ENCODE data around the gene ANXA11. TPM values are rescaled to one million over a fixed set of nuclear protein-coding genes. Genes with fewer than 3 reads are reported as not detected.
"Not testable (repeated sequence)": the region's sequence is repeated elsewhere in the genome, so short reads cannot be mapped to it uniquely, and the experiment has no call there.

The ANXA11 gene
- total and polyA plus RNA-seq, 2 of the 8 experiments (the other 6 are each of a cell fraction or from before 2014, with no cell fraction given): 40.5 to 84.9 TPM

DNA sequence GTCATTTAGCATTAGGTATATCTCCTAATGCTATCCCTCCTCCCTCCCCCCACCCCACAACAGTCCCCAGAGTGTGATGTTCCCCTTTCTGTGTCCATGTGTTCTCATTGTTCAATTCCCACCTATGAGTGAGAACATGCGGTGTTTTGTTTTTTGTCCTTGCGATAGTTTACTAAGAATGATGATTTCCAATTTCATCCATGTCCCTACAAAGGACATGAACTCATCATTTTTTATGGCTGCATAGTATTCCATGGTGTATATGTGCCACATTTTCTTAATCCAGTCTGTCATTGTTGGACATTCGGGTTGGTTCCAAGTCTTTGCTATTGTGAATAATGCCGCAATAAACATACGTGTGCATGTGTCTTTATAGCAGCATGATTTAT, 17.7 kb upstream of the ANXA11 start:
- H3K27ac ChIP-seq (ENCODE audit: low read depth, low read length); H3K18ac ChIP-seq (ENCODE audit: extremely low read depth, low read length); H3K27me3 ChIP-seq (replicated peaks in 1 of 4; ENCODE audit: control insufficient read depth in 3 of 4, extremely low read depth in 1 of 4, insufficient read depth in 3 of 4, low read length in 3 of 4); FAIRE-seq; H3K9me3 ChIP-seq (ENCODE audit: insufficient read depth in 2 of 2, low read depth in 1 of 2, low read length in 1 of 2); H3K4me1 ChIP-seq (replicated peaks in 1 of 4; ENCODE audit: control insufficient read depth in 3 of 4, insufficient read depth in 4 of 4, low read length in 3 of 4); H3K9ac ChIP-seq (replicated peaks in 1 of 4; ENCODE audit: extremely low read depth in 1 of 4, low read depth in 3 of 4, low read length in 3 of 4); H2AFZ ChIP-seq (ENCODE audit: low read length); POLR2A ChIA-PET (ENCODE audit: partially characterized antibody); H3K79me1 ChIP-seq (ENCODE audit: low read depth, low read length); H3K56ac ChIP-seq (replicated peaks; ENCODE audit: insufficient read length, low read depth, low read length); H4K8ac ChIP-seq (ENCODE audit: extremely low read depth, insufficient read depth, low read length); DNase-seq (ENCODE audit: low read depth in 1 of 2, low spot score in 2 of 2); H3K23ac ChIP-seq (ENCODE audit: insufficient read length); H3K79me2 ChIP-seq (ENCODE audit: control insufficient read depth in 1 of 2, insufficient read depth in 2 of 2, low read length in 2 of 2); H3K4me2 ChIP-seq (ENCODE audit: insufficient read depth in 1 of 2, low read depth in 2 of 2, low read length in 2 of 2); H2BK20ac ChIP-seq (ENCODE audit: low read length); H3K36me3 ChIP-seq (ENCODE audit: control insufficient read depth in 2 of 4, insufficient read depth in 4 of 4, low read length in 3 of 4); H3K4ac ChIP-seq (replicated peaks; ENCODE audit: insufficient read length, low read depth, low read length); H4K5ac ChIP-seq (ENCODE audit: insufficient read length, low read depth, low read length); H2BK12ac ChIP-seq (ENCODE audit: low read depth, low read length); H2BK15ac ChIP-seq (ENCODE audit: low read length); H4K91ac ChIP-seq (replicated peaks; ENCODE audit: insufficient read length, low read length); H3K14ac ChIP-seq (ENCODE audit: insufficient read length); H3K4me3 ChIP-seq (ENCODE audit: extremely low read depth in 1 of 4, insufficient read depth in 2 of 4, low read depth in 3 of 4, low read length in 4 of 4); H2BK5ac ChIP-seq (ENCODE audit: low read depth, low read length); H2BK120ac ChIP-seq (replicated peaks; ENCODE audit: low read depth, low read length); H3K23me2 ChIP-seq (ENCODE audit: low read depth, low read length); H2AK5ac ChIP-seq (ENCODE audit: low read depth, low read length); H4K20me1 ChIP-seq (replicated peaks in 1 of 2; ENCODE audit: control insufficient read depth in 1 of 2, insufficient read depth in 2 of 2, low read length in 2 of 2): not testable (repeated sequence)
- WGBS, 2 experiments (ENCODE audit: extremely low coverage in 1 of 2, insufficient coverage in 1 of 2, insufficient read length in 1 of 2, insufficient replicate concordance in 2 of 2, low coverage in 1 of 2, low lambda C conversion rate in 2 of 2, missing lambda C conversion rate in 1 of 2): 81% methylated on average over 2 of the region's 5 CpGs; no CpG with 5 or more reads in 1 of the 2 experiments
- CTCF ChIA-PET (ENCODE audit: partially characterized antibody): interaction anchor here (0.7 to 3.8 kb wide), 20 partner anchors 19 to 684 kb away, joined by 3 to 75 read pairs (median 7); no protein-coding TSS in a partner anchor

DNA sequence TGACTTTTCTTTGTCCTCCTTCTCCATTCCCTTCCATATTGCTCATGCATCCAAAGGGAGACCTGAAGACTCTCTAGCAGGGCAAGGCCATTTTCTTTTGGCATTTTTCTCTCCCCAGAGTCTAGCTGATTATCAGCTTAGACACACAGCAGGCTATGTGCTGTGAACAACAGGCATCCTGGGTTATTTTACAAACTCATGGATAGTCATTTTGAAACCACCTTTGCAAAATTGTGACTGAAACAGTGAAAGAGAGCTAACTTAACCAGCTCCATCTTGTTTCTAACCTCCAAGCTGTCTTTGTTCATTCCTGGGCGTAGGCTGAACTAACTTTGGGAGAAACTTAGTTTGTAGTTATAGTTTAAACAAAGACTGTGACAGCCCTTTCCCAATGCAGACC, 13.5 kb upstream of the ANXA11 start:
- not testable (repeated sequence) for H2AK5ac ChIP-seq (ENCODE audit: low read depth, low read length); H3K23me2 ChIP-seq (ENCODE audit: low read depth, low read length); H4K8ac ChIP-seq (ENCODE audit: extremely low read depth, insufficient read depth, low read length); H3K79me1 ChIP-seq (ENCODE audit: low read depth, low read length); H3K36me3 ChIP-seq (ENCODE audit: control insufficient read depth in 2 of 4, insufficient read depth in 4 of 4, low read length in 3 of 4); H4K5ac ChIP-seq (ENCODE audit: insufficient read length, low read depth, low read length); H2BK5ac ChIP-seq (ENCODE audit: low read depth, low read length); H3K4ac ChIP-seq (replicated peaks; ENCODE audit: insufficient read length, low read depth, low read length); H2BK12ac ChIP-seq (ENCODE audit: low read depth, low read length); H3K23ac ChIP-seq (ENCODE audit: insufficient read length); H4K91ac ChIP-seq (replicated peaks; ENCODE audit: insufficient read length, low read length); H3K56ac ChIP-seq (replicated peaks; ENCODE audit: insufficient read length, low read depth, low read length); H3K9me3 ChIP-seq (ENCODE audit: insufficient read depth in 2 of 2, low read depth in 1 of 2, low read length in 1 of 2); H2BK120ac ChIP-seq (replicated peaks; ENCODE audit: low read depth, low read length); FAIRE-seq; H3K18ac ChIP-seq (ENCODE audit: extremely low read depth, low read length); H3K27me3 ChIP-seq (replicated peaks in 1 of 4; ENCODE audit: control insufficient read depth in 3 of 4, extremely low read depth in 1 of 4, insufficient read depth in 3 of 4, low read length in 3 of 4); H3K4me2 ChIP-seq (ENCODE audit: insufficient read depth in 1 of 2, low read depth in 2 of 2, low read length in 2 of 2); H4K20me1 ChIP-seq (replicated peaks in 1 of 2; ENCODE audit: control insufficient read depth in 1 of 2, insufficient read depth in 2 of 2, low read length in 2 of 2); H3K14ac ChIP-seq (ENCODE audit: insufficient read length); H3K79me2 ChIP-seq (ENCODE audit: control insufficient read depth in 1 of 2, insufficient read depth in 2 of 2, low read length in 2 of 2); H3K4me1 ChIP-seq (replicated peaks in 1 of 4; ENCODE audit: control insufficient read depth in 3 of 4, insufficient read depth in 4 of 4, low read length in 3 of 4); H2BK20ac ChIP-seq (ENCODE audit: low read length); DNase-seq (ENCODE audit: low read depth in 1 of 2, low spot score in 2 of 2); H2BK15ac ChIP-seq (ENCODE audit: low read length); H2AFZ ChIP-seq (ENCODE audit: low read length); H3K4me3 ChIP-seq (ENCODE audit: extremely low read depth in 1 of 4, insufficient read depth in 2 of 4, low read depth in 3 of 4, low read length in 4 of 4); H3K27ac ChIP-seq (ENCODE audit: low read depth, low read length); H3K9ac ChIP-seq (replicated peaks in 1 of 4; ENCODE audit: extremely low read depth in 1 of 4, low read depth in 3 of 4, low read length in 3 of 4)
- WGBS, 2 experiments (ENCODE audit: extremely low coverage in 1 of 2, insufficient coverage in 1 of 2, insufficient read length in 1 of 2, insufficient replicate concordance in 2 of 2, low coverage in 1 of 2, low lambda C conversion rate in 2 of 2, missing lambda C conversion rate in 1 of 2): 78% methylated on average over 1 of the region's 1 CpG; no CpG with 5 or more reads in 1 of the 2 experiments
- ChIA-PET CTCF (ENCODE audit: partially characterized antibody) (interaction anchor here (2.8 kb wide), 1 partner anchor 75 kb away, joined by 16 read pairs; no protein-coding TSS in a partner anchor), POLR2A (ENCODE audit: partially characterized antibody) (interaction anchor here (1.7 kb wide), 1 partner anchor 11 kb away, joined by 6 read pairs; no protein-coding TSS in a partner anchor)
